HEK293 (cell line): ENCODE data around the gene MED16.

Source experiments
- CTCF ChIA-PET: fragments of 350-600 bp; formaldehyde crosslinking; extraction: SDS; loops from one replicate; lab custom pipeline; 2021; ENCODE audit warnings: antibody characterized with exemption; lab: Yijun Ruan, JAX
- POLR2A ChIA-PET: fragments of 300-600 bp; formaldehyde crosslinking; extraction: SDS; loops from one replicate; lab custom pipeline; 2020; ENCODE audit warnings: antibody characterized with exemption, inconsistent platforms; lab: Yijun Ruan, JAX
- H3K27ac ChIP-seq: fragments of 200-500 bp; sonication (Bioruptor generic); 2 replicates; pipeline ENCODE4 v1.5.1; 2014; ENCODE audit warnings: low read depth, low read length, control low read depth, inconsistent platforms; ENCODE audit errors: extremely low read depth
- H3K36me3 ChIP-seq, 2 experiments: fragments of 200-500 bp in 1 of 2; sonication (Bioruptor generic) in 1 of 2; 1 replicate in 1 of 2; 2 replicates in 1 of 2; pipeline ENCODE4 v1.5.1; 2014 to 2017; ENCODE audit warnings: inconsistent platforms in 2 of 2, low read length in 2 of 2; ENCODE audit not compliant: control insufficient read depth in 2 of 2, insufficient read depth in 1 of 2
- H3K4me1 ChIP-seq: fragments of 200-500 bp; sonication (Bioruptor generic); 2 replicates; pipeline ENCODE4 v1.5.1; 2014; ENCODE audit warnings: mild to moderate bottlenecking, low read length, inconsistent platforms; ENCODE audit not compliant: control insufficient read depth, insufficient read depth
- H3K4me3 ChIP-seq: 2 replicates; pipeline ENCODE4 v1.5.1; 2011; ENCODE audit warnings: low read depth, mild to moderate bottlenecking, control low read depth, low read length, moderate library complexity
- H3K9me3 ChIP-seq: fragments of 200-500 bp; sonication (Bioruptor generic); 2 replicates; pipeline ENCODE4 v1.5.1; 2014; ENCODE audit warnings: low read depth, low read length, inconsistent platforms; ENCODE audit not compliant: control insufficient read depth, insufficient read depth
- BCL11B ChIP-seq: fragments of 450-650 bp; formaldehyde crosslinking; IDR thresholded peaks from 2 replicates; pipeline ENCODE4 v1.5.1; 2016; ENCODE audit warnings: low read depth, missing biosample characterization, missing genetic modification characterization
- ELK4 ChIP-seq: IDR thresholded peaks from 2 replicates; pipeline ENCODE4 v1.6.1; 2011; ENCODE audit warnings: mild to moderate bottlenecking, low read depth, low read length, borderline replicate concordance
- PATZ1 ChIP-seq: fragments of 450-650 bp; formaldehyde crosslinking; IDR thresholded peaks from 2 replicates; pipeline ENCODE4 v1.5.1; 2016; ENCODE audit warnings: missing biosample characterization, missing genetic modification characterization
- PBX3 ChIP-seq: sonication (generic); formaldehyde crosslinking; IDR thresholded peaks from 2 replicates; pipeline ENCODE4 v1.8.1; 2022; ENCODE audit warnings: mild to moderate bottlenecking, moderate library complexity, missing genetic modification reagents
- PRDM6 ChIP-seq: fragments of 450-650 bp; formaldehyde crosslinking; IDR thresholded peaks from 2 replicates; pipeline ENCODE4 v1.5.1; 2017; ENCODE audit warnings: missing biosample characterization, missing genetic modification characterization
- SCRT1 ChIP-seq: fragments of 450-650 bp; formaldehyde crosslinking; IDR thresholded peaks from 2 replicates; pipeline ENCODE4 v1.5.1; 2016; ENCODE audit warnings: missing biosample characterization, missing genetic modification characterization, borderline replicate concordance
- SCRT2 ChIP-seq: fragments of 450-650 bp; formaldehyde crosslinking; IDR thresholded peaks from 2 replicates; pipeline ENCODE4 v1.5.1; 2016; ENCODE audit warnings: missing biosample characterization, missing genetic modification characterization
- SP2 ChIP-seq: fragments of 450-650 bp; formaldehyde crosslinking; IDR thresholded peaks from 2 replicates; pipeline ENCODE4 v1.5.1; 2016; ENCODE audit warnings: missing biosample characterization, missing genetic modification characterization
- YY2 ChIP-seq: fragments of 450-650 bp; formaldehyde crosslinking; IDR thresholded peaks from 2 replicates; pipeline ENCODE4 v1.5.1; 2016; ENCODE audit warnings: missing biosample characterization, missing genetic modification characterization
- ZBTB8A ChIP-seq: fragments of 450-650 bp; formaldehyde crosslinking; IDR thresholded peaks from 2 replicates; pipeline ENCODE4 v1.5.1; 2016; ENCODE audit warnings: missing biosample characterization, missing genetic modification characterization
- ZNF121 ChIP-seq: fragments of 450-650 bp; formaldehyde crosslinking; IDR thresholded peaks from 2 replicates; pipeline ENCODE4 v1.5.1; 2016; ENCODE audit warnings: missing biosample characterization, missing genetic modification characterization
- ZNF311 ChIP-seq: fragments of 450-650 bp; formaldehyde crosslinking; IDR thresholded peaks from 2 replicates; pipeline ENCODE4 v1.5.1; 2017; ENCODE audit warnings: missing biosample characterization, missing genetic modification characterization, borderline replicate concordance
- ZNF366 ChIP-seq: fragments of 450-650 bp; formaldehyde crosslinking; conservative IDR thresholded peaks from 2 replicates; pipeline ENCODE4 v1.5.1; 2016; ENCODE audit warnings: missing biosample characterization, missing genetic modification characterization
- ZNF792 ChIP-seq: fragments of 450-650 bp; formaldehyde crosslinking; IDR thresholded peaks from 2 replicates; pipeline ENCODE4 v1.5.1; 2016; ENCODE audit warnings: missing biosample characterization, missing genetic modification characterization
- ZSCAN23 ChIP-seq: fragments of 450-650 bp; formaldehyde crosslinking; IDR thresholded peaks from 2 replicates; pipeline ENCODE4 v1.5.1; 2016; ENCODE audit warnings: missing biosample characterization, missing genetic modification characterization

MED16 gene

GRCh38 chr19:929203-929890 lies 36.4 kb upstream of the MED16 start:
- Histone ChIP-seq H3K4me1 (no peaks in the 10 kb centered on the region), H3K36me3 (peaks cover 0 to 31% of the 10 kb centered on the region in 2 experiments; a peak in 2 of 3 replicates), H3K4me3 (no peak overlapping the region), H3K9me3 (no peaks in the 10 kb centered on the region), H3K27ac (no peak overlapping the region)
- CTCF ChIA-PET: no interaction called here
- TF ChIP-seq ELK4 (no peak), YY2 (tag by site-specific recombination) (no peak), PBX3 (CRISPR knock-in tag) (no peak)
- POLR2A ChIA-PET: interaction anchor here (0.6 kb wide), 1 partner anchor 8 kb away, joined by 4 read pairs; no protein-coding TSS in a partner anchor

- TF ChIP-seq ZNF121 (tag by site-specific recombination) (0 out of 2 replicates have a peak, but pooled peaks have one; percentile 21), SP2 (tag by site-specific recombination) (peak; percentile 13; the same call in 1 of the 2 replicates), SCRT1 (peak; percentile 69; the same call in 1 of the 2 replicates), ZNF311 (no peak), PRDM6 (tag by site-specific recombination) (no peak), ZNF366 (tag by site-specific recombination) (no peak), BCL11B (0 out of 2 replicates have a peak, but pooled peaks have one; percentile 31), SCRT2 (tag by site-specific recombination) (peak; percentile 76), ZBTB8A (tag by site-specific recombination) (peak; percentile 20; the same call in 1 of the 2 replicates), ZNF792 (tag by site-specific recombination) (peak; percentile 90), PATZ1 (peak; percentile 50), ZSCAN23 (tag by site-specific recombination) (no peak)
- no peaks in the 10 kb centered on the region for H3K4me1 ChIP-seq
- CTCF ChIA-PET: no interaction called here
- no peaks in the 10 kb centered on the region for H3K9me3 ChIP-seq
- POLR2A ChIA-PET: interaction anchor here (0.6 kb wide), 1 partner anchor 9 kb away, joined by 4 read pairs; no protein-coding TSS in a partner anchor
- no peak overlapping the region for H3K27ac ChIP-seq
- no peak overlapping the region for H3K4me3 ChIP-seq
- H3K36me3 ChIP-seq: peaks cover 0 to 31% of the 10 kb centered on the region in 2 experiments; a peak in 2 of 3 replicates
Measured at GRCh38 chr19:928471-929202, 35.6 kb upstream of the MED16 start.
